HFF-Myc (cell line): ENCODE results near the gene CDH4.
"Not testable (repeated sequence)": the region's sequence is repeated elsewhere in the genome, so short reads cannot be mapped to it uniquely, and the experiment has no call there.

Experiments
- DNase-seq: peaks from one replicate; pipeline ENCODE4 v3.0.0-alpha.2; 2011; ENCODE audit warnings: low read depth; ENCODE audit errors: extremely low read depth
- H3K4me3 ChIP-seq: replicated peaks from 2 replicates; pipeline ENCODE4 v1.5.1; 2011; ENCODE audit warnings: low read depth, mild to moderate bottlenecking, control low read depth, low read length
- CTCF ChIP-seq: IDR thresholded peaks from 2 replicates; pipeline ENCODE4 v1.5.1; 2012; ENCODE audit warnings: mild to moderate bottlenecking, low read depth, low read length, control low read depth; ENCODE audit errors: missing control alignments

The CDH4 gene

GRCh38 chr20:61399433-61399832 lies 147.4 kb downstream of the CDH4 start:
- no peak overlapping the region for H3K4me3 ChIP-seq
- DNase-seq, result no peak
- TF ChIP-seq CTCF, result no peak

- TF ChIP-seq CTCF, result no peak
- H3K4me3 ChIP-seq, result no peak overlapping the region
- DNase-seq, result no peak
Measured at GRCh38 chr20:61400499-61400898, 148.4 kb downstream of the CDH4 start.

GRCh38 chr20:61404303-61404702 lies 152.2 kb downstream of the CDH4 start:
- TF ChIP-seq CTCF, result no peak
- H3K4me3 ChIP-seq, result no peak overlapping the region
- no peak for DNase-seq

- H3K4me3 ChIP-seq, result no peak overlapping the region
- DNase-seq, result no peak
- TF ChIP-seq CTCF, result no peak
Measured at GRCh38 chr20:61405007-61405406, 152.9 kb downstream of the CDH4 start.

GRCh38 chr20:61406773-61407172 lies 154.7 kb downstream of the CDH4 start:
- DNase-seq, H3K4me3 ChIP-seq: not testable (repeated sequence)

GRCh38 chr20:61407561-61407960 lies 155.5 kb downstream of the CDH4 start:
- no peak for DNase-seq
- H3K4me3 ChIP-seq, result no peak overlapping the region
- no peak for TF ChIP-seq CTCF

- TF ChIP-seq CTCF, result no peak
- DNase-seq, result no peak
- no peak overlapping the region for H3K4me3 ChIP-seq
Measured at GRCh38 chr20:61408951-61409740, 157.1 kb downstream of the CDH4 start.
